ENCODE data around the gene APBB1.

DNA sequence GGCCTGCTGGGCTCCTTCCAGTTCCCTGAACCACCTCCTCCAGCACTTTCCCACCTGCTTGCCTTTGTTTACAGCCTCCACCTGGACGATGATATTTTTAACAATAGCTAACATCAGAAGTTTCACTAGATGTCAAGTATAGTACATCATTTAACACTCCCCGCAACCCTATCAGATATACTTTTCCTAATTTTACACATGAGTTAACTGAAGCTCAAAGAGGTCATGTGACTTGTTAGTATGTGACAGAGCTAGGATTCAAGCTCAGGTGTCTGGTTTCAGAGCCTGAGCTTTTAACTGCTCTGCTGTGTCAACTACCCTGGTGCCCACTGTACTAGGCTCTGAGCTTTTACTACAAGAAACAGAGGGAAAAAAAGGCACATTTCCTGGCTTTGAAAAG lies 36.2 kb upstream of the APBB1 start:
- TF ChIP-seq EP300 (IDR thresholded peaks at IDR 0.05): no peak
- TF ChIP-seq, protein P1, sequence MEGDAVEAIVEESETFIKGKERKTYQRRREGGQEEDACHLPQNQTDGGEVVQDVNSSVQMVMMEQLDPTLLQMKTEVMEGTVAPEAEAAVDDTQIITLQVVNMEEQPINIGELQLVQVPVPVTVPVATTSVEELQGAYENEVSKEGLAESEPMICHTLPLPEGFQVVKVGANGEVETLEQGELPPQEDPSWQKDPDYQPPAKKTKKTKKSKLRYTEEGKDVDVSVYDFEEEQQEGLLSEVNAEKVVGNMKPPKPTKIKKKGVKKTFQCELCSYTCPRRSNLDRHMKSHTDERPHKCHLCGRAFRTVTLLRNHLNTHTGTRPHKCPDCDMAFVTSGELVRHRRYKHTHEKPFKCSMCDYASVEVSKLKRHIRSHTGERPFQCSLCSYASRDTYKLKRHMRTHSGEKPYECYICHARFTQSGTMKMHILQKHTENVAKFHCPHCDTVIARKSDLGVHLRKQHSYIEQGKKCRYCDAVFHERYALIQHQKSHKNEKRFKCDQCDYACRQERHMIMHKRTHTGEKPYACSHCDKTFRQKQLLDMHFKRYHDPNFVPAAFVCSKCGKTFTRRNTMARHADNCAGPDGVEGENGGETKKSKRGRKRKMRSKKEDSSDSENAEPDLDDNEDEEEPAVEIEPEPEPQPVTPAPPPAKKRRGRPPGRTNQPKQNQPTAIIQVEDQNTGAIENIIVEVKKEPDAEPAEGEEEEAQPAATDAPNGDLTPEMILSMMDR (IDR thresholded peaks at IDR 0.05): no peak
- no peak for TF ChIP-seq POLR2A (IDR thresholded peaks at IDR 0.05)
- no peak for TF ChIP-seq POLR2AphosphoS5 (IDR thresholded peaks at IDR 0.05)

All from suprapubic skin (tissue), 4 donors.